ENCODE data around the gene KLK3.
"Not testable (repeated sequence)": the region's sequence is repeated elsewhere in the genome, so short reads cannot be mapped to it uniquely, and the experiment has no call there.

Gene KLK3

GRCh38 chr19:50854636-50855410 lies at the start of gene KLK3:
Gene KLK3, plus strand, starts transcription at chr19:50854915. Its CDS starts 41 bp downstream, at chr19:50854956.
- no peak for DNase-seq (ENCODE audit: extremely low read depth in 1 of 2, low read depth in 1 of 2)

GRCh38 chr19:50808856-50809255 lies 45.9 kb upstream of the KLK3 start:
- DNase-seq (ENCODE audit: extremely low read depth in 1 of 2, low read depth in 1 of 2), result no peak

- not testable (repeated sequence) for DNase-seq (ENCODE audit: extremely low read depth in 1 of 2, low read depth in 1 of 2)
These were observed 43.0 kb upstream of the KLK3 start for GRCh38 chr19:50811622-50812238.

DNA sequence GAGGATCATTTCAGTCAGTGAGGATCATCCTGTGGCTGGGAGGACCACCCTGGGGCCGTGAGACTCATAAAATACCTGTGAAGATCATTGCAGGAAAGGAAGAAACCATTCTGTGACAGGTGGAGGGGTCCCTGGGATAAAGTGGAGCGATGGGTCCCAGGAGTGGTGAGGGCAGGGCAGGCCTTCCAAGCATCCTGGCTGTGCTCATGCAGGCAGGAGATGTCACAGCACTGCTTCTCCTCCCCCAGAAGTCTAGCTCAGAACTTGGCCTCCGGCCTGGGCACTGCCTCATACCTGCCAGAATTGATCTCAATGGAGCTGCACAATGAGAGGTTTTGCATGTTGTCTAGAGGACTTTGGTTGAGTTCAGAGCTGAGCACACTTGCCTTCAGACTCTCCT lies 42.2 kb upstream of the KLK3 start:
- DNase-seq (ENCODE audit: extremely low read depth in 1 of 2, low read depth in 1 of 2), result no peak

DNA sequence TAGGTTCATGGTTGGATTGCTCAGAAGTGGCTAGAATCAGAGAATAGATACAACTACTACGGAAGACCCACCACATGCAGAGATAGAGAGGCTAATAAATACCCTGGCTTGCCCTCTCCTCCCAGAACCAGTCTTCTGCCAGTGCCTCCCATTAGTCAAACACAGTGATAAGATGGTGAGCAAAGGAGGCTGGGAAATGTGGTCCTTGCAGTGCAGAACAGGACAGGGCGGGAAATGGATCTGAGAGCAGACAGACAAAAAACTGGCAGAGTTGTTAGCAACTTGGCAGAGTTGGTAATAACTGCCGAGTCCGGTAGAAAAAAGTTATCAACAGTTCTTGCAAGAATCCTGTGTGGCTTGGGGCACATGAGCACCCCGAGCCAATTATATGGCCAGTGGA lies 39.8 kb upstream of the KLK3 start:
- DNase-seq (ENCODE audit: extremely low read depth in 1 of 2, low read depth in 1 of 2), result no peak

- no peak for DNase-seq (ENCODE audit: extremely low read depth in 1 of 2, low read depth in 1 of 2)
These were observed 39.3 kb upstream of the KLK3 start for GRCh38 chr19:50815439-50815838.

- peak in 1 of 2 donors; percentile 16 for DNase-seq (ENCODE audit: extremely low read depth in 1 of 2, low read depth in 1 of 2)
These were observed 36.5 kb upstream of the KLK3 start for GRCh38 chr19:50817941-50818858.

DNA sequence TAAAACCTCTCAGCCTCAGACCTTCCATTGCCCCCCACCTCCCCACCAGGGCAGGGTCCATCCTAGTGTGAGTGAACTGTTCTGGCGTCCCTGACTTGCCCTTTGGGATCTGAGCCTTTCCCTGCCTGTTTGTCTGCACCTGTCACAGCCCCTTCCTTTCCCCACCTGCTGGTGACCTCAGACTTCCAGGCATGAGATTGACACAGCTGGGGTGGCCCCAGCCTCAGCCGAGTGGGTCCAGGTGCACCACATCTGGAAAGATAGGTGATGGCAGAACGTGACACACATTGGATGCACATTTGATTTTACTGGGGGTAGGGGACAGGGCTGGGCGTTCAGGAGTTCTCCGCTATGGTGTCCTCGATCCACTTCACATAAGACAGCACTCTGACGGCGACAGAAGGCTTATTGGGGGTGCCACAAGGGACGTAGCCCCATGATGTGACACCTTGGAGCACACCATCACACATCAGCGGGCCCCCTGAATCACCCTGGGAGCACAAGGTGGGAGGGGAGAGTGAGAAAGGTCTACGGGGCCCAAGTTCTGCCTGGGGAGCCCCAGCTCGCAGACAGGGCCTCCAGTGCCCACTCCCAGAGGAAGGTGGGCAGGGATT lies 35.7 kb upstream of the KLK3 start:
- no peak for DNase-seq (ENCODE audit: extremely low read depth in 1 of 2, low read depth in 1 of 2)

DNA sequence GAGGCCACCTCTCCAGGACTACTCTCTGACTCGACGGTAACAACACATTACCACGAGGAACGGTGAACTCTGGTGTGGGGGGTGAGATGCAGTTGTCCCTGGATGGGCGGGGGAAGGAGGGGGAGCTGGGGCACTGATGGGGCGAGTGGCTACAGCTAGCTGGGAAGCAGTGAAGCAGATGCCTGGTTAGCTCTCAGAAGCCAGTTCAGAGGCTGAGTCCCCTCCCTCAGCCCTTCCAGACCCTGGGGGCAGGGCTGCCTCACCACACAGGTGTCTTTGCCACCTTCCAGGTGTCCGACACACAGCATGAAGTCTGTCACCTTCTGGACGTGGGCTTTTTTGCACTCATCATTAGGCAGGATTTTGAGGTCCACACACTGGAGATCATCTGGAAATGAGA lies 35.1 kb upstream of the KLK3 start:
- DNase-seq (ENCODE audit: extremely low read depth in 1 of 2, low read depth in 1 of 2), result no peak

DNA sequence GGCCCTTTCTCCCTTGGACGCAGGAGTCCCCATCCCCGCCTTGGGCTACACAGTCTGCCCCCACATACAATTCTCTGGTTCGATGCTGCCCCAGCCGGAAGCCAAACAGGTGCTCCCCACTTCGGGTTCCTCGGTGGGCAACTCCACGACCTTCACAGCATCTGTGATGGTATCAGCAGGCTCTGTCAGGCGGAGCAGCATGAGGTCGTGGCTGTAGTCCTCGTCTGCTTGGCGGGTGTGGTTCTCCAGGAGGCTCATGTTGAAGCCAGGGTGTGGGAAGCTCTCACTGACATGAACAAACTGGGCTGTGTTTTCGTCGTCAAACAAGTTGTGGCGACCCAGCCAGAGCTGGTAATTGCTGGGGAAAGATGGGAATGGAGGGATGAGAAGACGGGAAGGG lies 34.6 kb upstream of the KLK3 start:
- DNase-seq (ENCODE audit: extremely low read depth in 1 of 2, low read depth in 1 of 2), result no peak

- no peak for DNase-seq (ENCODE audit: extremely low read depth in 1 of 2, low read depth in 1 of 2)
These were observed 34.0 kb upstream of the KLK3 start for GRCh38 chr19:50820549-50821247.

DNA sequence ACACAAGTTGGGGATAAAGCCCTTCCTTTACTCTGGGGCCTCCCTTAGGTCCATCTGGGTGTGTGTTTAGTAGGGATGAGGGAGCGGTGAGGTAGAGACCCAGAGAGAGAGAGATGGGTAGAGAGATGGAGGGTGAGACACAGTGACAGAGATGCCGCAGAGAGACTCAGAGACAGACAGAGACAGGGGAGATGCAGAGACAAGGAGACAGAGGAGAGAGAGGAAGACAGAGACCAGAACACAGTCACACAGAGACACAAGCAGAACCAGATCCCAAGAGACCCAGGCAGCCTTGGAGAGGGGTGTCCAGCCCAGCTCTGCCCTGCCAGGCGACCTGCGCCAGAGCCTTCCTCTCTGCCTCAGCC lies 33.5 kb upstream of the KLK3 start:
- DNase-seq (ENCODE audit: extremely low read depth in 1 of 2, low read depth in 1 of 2), result no peak

- DNase-seq (ENCODE audit: extremely low read depth in 1 of 2, low read depth in 1 of 2), result no peak
These were observed 33.1 kb upstream of the KLK3 start for GRCh38 chr19:50821622-50822021.

DNA sequence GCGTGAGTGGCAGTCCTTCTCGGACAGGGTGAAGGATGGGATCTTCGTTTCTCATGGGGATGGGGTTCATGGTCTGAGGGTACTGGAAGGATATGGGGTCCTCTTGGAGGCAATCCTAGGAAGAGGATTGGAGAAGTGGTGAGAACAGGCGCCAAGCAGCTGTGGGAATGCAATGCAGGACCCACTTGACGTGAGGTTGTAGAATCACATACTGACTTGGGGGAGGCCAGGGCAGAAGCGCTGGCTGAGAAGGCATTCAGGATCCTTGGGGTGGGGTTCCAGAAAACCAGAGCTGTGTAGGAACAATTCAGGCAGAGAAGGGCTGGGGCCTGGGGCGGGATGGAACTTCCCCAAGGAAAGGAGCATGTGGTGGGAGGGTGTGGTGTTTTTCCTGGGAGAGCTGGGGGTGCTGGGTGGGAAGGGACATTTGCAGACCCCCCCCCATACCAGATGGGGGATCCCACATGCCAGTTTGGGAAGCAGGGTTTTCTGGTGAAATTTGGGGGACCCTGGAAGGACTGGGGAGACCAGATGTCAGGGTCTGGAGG lies 32.0 kb upstream of the KLK3 start:
- DNase-seq (ENCODE audit: extremely low read depth in 1 of 2, low read depth in 1 of 2), result no peak

DNA sequence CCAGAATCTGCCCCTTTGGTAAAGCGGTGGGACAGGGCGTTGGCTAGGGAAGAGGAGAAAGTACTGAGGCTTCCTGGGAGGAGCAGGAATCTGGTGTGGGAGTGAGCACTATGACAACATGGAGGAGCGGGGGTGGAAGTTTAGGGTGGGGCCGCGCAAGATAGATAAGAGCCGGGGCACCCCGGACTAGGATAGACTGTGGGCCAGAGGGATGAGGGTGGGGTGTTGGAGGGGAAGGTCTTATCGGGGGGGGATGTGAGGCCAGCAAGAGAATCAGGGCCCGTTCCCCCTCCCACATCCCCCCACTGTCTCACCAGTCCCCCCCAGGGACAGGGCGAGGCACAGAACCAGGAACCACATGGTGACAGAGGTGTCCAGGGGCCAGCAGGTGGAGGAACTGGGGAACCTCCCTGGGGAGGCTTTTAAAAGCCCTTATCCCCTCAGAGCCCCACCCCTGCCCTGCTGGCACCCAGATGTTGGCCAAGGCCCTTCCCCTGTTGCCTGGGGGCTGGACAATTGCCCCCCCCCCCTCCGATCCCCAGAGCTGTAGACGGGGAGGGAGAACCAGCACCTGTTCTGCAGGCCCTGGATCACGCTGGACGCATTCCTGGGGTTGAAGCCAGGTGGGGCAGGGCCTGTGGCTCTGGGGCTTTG lies 31.2 kb upstream of the KLK3 start, which contains the start of gene KLK1:
TSS of gene KLK1 (minus strand) at position 399 of the 654 bp plus-strand sequence. CDS start at position 360, 39 bp downstream.
- no peak for DNase-seq (ENCODE audit: extremely low read depth in 1 of 2, low read depth in 1 of 2)

GRCh38 chr19:50826492-50827240 lies 28.0 kb upstream of the KLK3 start:
- DNase-seq (ENCODE audit: extremely low read depth in 1 of 2, low read depth in 1 of 2), result no peak

- DNase-seq (ENCODE audit: extremely low read depth in 1 of 2, low read depth in 1 of 2), result no peak
These were observed 27.2 kb upstream of the KLK3 start for GRCh38 chr19:50827476-50827875.

GRCh38 chr19:50829801-50830200 lies 24.9 kb upstream of the KLK3 start:
- DNase-seq (ENCODE audit: extremely low read depth in 1 of 2, low read depth in 1 of 2), result no peak
